ENCODE data around the gene SKA1.
A peak's percentile ranks its signal among the peaks of the same experiment; 100 is the strongest.

The SKA1 gene

GRCh38 chr18:50374753-50375391, at the start of gene SKA1:
TSS of gene SKA1 (plus strand) at chr18:50375046. CDS start at chr18:50375831, 785 bp downstream.
- peak; percentile 94 for DNase-seq

GRCh38 chr18:50327983-50328382, 46.9 kb upstream of the SKA1 start:
- DNase-seq: no peak

GRCh38 chr18:50330176-50330575, 44.7 kb upstream of the SKA1 start:
- DNase-seq: no peak

GRCh38 chr18:50331691-50332090, 43.2 kb upstream of the SKA1 start:
- DNase-seq: no peak

GRCh38 chr18:50334546-50335152, 40.2 kb upstream of the SKA1 start:
- DNase-seq: no peak

- no peak for DNase-seq
These were observed 36.7 kb upstream of the SKA1 start for GRCh38 chr18:50338122-50338521.

GRCh38 chr18:50338715-50339114, 36.1 kb upstream of the SKA1 start:
- no peak for DNase-seq

GRCh38 chr18:50340078-50340477, 34.8 kb upstream of the SKA1 start:
- DNase-seq: no peak

GRCh38 chr18:50341443-50341842, 33.4 kb upstream of the SKA1 start:
- DNase-seq: no peak

- no peak for DNase-seq
These were observed 24.1 kb upstream of the SKA1 start for GRCh38 chr18:50350699-50351098.

GRCh38 chr18:50356036-50356945, 18.6 kb upstream of the SKA1 start:
- DNase-seq: peak in 1 of 2 donors; percentile 31

GRCh38 chr18:50358844-50359243, 16.0 kb upstream of the SKA1 start:
- no peak for DNase-seq

GRCh38 chr18:50359806-50360205, 15.0 kb upstream of the SKA1 start:
- DNase-seq: no peak

GRCh38 chr18:50360611-50361010, 14.2 kb upstream of the SKA1 start:
- no peak for DNase-seq

GRCh38 chr18:50369672-50370071, 5.2 kb upstream of the SKA1 start:
- no peak for DNase-seq

GRCh38 chr18:50372743-50373142, 2.1 kb upstream of the SKA1 start:
- no peak for DNase-seq

GRCh38 chr18:50373561-50374219, 1.2 kb upstream of the SKA1 start:
- no peak for DNase-seq

GRCh38 chr18:50374220-50374752, 560 bp upstream of the SKA1 start:
- DNase-seq: no peak

GRCh38 chr18:50377061-50377798, 2.4 kb downstream of the SKA1 start:
- DNase-seq: no peak

GRCh38 chr18:50388988-50389387, 14.1 kb downstream of the SKA1 start:
- no peak for DNase-seq

- no peak for DNase-seq
These were observed 19.0 kb downstream of the SKA1 start for GRCh38 chr18:50393802-50394201.

- no peak for DNase-seq
These were observed 20.2 kb downstream of the SKA1 start for GRCh38 chr18:50395093-50395492.
